ENCODE results near the gene PBRM1. TPM values are rescaled to one million over a fixed set of nuclear protein-coding genes. Genes with fewer than 3 reads are reported as not detected.

PBRM1 gene
- total and polyA plus RNA-seq, 3 donors from 2014 or later, result 28.9 to 109 (median 99.8) TPM

DNA sequence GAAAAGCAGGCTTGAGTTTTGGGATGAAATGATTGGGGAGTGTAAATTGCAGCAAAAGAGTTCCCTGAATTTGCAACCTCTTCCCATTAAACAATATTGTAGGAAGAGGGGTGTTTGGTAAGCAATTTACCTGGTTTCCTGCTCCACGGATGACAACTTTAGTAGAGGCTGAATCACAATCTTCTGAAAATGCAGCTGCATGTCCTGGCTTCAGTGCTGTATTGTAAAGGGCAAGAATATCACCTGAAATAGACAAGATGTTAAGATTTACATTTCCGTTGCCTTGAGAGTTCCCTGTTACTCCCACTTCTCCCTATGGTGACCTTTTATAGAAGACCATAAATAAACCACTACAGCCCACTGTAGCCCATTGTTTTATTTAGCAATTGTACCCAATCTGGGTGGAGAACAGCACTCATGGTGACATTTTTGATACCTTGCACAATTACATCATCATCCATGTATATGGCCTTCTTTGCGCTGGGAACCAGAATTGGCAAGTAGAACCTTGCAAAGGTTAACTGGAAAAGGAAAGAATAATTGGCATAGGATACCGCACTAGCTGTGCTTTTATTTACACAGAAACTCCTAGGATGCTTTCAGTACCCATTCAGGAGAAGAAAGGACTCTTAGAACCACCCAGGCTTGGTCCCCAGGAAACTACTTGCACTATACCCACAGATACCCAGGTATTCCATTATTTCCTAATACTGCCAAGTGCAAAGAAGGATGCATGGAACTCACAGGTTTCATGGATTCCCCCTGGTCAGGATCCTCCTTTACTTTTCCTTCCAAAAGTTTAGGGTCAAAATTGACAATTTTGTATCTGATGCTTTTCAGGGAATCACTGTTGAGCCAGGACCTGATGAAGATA lies 10.3 kb upstream of the PBRM1 start:
- Histone ChIP-seq H3K27ac (no peak overlapping the region), H3K9me3 (no peaks in the 10 kb centered on the region), H3K4me3 (no peak overlapping the region), H3K4me1 (no peaks in the 10 kb centered on the region), H3K36me3 (ENCODE audit: low read depth, missing control alignments) (no peaks in the 10 kb centered on the region), H3K27me3 (no peaks in the 10 kb centered on the region)
- WGBS, 2 donors, result 74 to 79% methylated on average over 4 of the region's 4 CpGs
- TF ChIP-seq POLR2A (IDR thresholded peaks at IDR 0.05), result no peak
- TF ChIP-seq, protein P1, sequence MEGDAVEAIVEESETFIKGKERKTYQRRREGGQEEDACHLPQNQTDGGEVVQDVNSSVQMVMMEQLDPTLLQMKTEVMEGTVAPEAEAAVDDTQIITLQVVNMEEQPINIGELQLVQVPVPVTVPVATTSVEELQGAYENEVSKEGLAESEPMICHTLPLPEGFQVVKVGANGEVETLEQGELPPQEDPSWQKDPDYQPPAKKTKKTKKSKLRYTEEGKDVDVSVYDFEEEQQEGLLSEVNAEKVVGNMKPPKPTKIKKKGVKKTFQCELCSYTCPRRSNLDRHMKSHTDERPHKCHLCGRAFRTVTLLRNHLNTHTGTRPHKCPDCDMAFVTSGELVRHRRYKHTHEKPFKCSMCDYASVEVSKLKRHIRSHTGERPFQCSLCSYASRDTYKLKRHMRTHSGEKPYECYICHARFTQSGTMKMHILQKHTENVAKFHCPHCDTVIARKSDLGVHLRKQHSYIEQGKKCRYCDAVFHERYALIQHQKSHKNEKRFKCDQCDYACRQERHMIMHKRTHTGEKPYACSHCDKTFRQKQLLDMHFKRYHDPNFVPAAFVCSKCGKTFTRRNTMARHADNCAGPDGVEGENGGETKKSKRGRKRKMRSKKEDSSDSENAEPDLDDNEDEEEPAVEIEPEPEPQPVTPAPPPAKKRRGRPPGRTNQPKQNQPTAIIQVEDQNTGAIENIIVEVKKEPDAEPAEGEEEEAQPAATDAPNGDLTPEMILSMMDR (IDR thresholded peaks at IDR 0.05), result no peak
- intact Hi-C loops (cut with DNase I; ENCODE audit: low total_unique reads), result no loop called here
- DNase-seq, result no peak

- no peak for TF ChIP-seq POLR2A (IDR thresholded peaks at IDR 0.05)
- TF ChIP-seq, protein P1 (IDR thresholded peaks at IDR 0.05), result no peak
- WGBS, 2 donors, result 62 to 66% methylated on average over 7 of the region's 7 CpGs
- DNase-seq, result no peak
- no peaks in the 10 kb centered on the region for H3K4me1 ChIP-seq
- no peaks in the 10 kb centered on the region for H3K36me3 ChIP-seq (ENCODE audit: low read depth, missing control alignments)
- no peak overlapping the region for H3K4me3 ChIP-seq
- H3K9me3 ChIP-seq, result no peaks in the 10 kb centered on the region
- H3K27me3 ChIP-seq, result no peaks in the 10 kb centered on the region
- H3K27ac ChIP-seq, result no peak overlapping the region
- intact Hi-C loops (cut with DNase I; ENCODE audit: low total_unique reads), result no loop called here
These were observed 8.9 kb upstream of the PBRM1 start for GRCh38 chr3:52694528-52695189.

- Histone ChIP-seq H3K36me3 (ENCODE audit: low read depth, missing control alignments) (no peaks in the 10 kb centered on the region), H3K4me1 (no peaks in the 10 kb centered on the region), H3K27me3 (no peaks in the 10 kb centered on the region), H3K4me3 (no peak overlapping the region), H3K9me3 (no peaks in the 10 kb centered on the region), H3K27ac (no peak overlapping the region)
- DNase-seq, result no peak
- no peak for TF ChIP-seq POLR2A (IDR thresholded peaks at IDR 0.05)
- TF ChIP-seq, protein P1 (IDR thresholded peaks at IDR 0.05), result no peak
- intact Hi-C loops (cut with DNase I; ENCODE audit: low total_unique reads), result no loop called here
These were observed 7.4 kb upstream of the PBRM1 start for GRCh38 chr3:52693071-52693470.

DNA sequence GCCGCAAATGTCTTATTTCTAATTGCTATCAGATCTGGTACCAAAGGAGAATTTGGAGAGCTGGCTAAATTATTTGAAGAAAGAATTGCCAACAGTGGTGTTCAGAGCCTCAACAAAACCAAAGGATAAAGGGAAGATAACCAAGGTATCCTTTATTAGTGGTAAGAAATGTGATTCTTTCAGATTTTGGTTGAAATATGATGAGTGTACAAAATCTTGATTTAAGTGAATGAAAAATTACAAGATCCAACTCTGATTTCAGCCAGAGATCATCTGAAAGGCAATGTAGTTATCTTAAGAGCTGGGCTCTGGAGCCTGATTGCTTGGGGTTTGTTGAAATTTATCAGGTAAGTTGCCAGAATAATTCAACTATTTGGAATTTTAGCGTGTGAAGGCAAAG lies 4.8 kb upstream of the PBRM1 start:
- Histone ChIP-seq H3K9me3 (no peaks in the 10 kb centered on the region), H3K27ac (no peak overlapping the region), H3K36me3 (ENCODE audit: low read depth, missing control alignments) (no peaks in the 10 kb centered on the region), H3K4me3 (no peak overlapping the region), H3K27me3 (no peaks in the 10 kb centered on the region), H3K4me1 (peaks cover 7% of the 10 kb centered on the region)
- TF ChIP-seq POLR2A (IDR thresholded peaks at IDR 0.05), result no peak
- TF ChIP-seq, protein P1 (IDR thresholded peaks at IDR 0.05), result no peak
- no peak for DNase-seq
- intact Hi-C loops (cut with DNase I; ENCODE audit: low total_unique reads), result no loop called here
- WGBS, 2 donors, result 85 to 91% methylated on average over 2 of the region's 2 CpGs
